AG09319 (cell line): ENCODE results near the gene CYP4B1.

Experiments
- DNase-seq: peaks from one replicate; pipeline ENCODE4 v3.0.0-alpha.2; 2010; ENCODE audit warnings: low read depth; ENCODE audit errors: extremely low read depth
- CTCF ChIP-seq: IDR thresholded peaks from 2 replicates; pipeline ENCODE4 v1.5.1; 2011; ENCODE audit warnings: low read depth, mild to moderate bottlenecking, inconsistent platforms, low read length, moderate library complexity

The CYP4B1 gene

GRCh38 chr1:46797696-46798470, 963 bp upstream of the CYP4B1 start:
- no peak for DNase-seq
- no peak for TF ChIP-seq CTCF

- TF ChIP-seq CTCF, result no peak
- no peak for DNase-seq
These were observed 1.9 kb downstream of the CYP4B1 start for GRCh38 chr1:46800742-46801141.

GRCh38 chr1:46801323-46802055, 2.6 kb downstream of the CYP4B1 start:
- no peak for DNase-seq
- no peak for TF ChIP-seq CTCF

GRCh38 chr1:46802081-46802480, 3.2 kb downstream of the CYP4B1 start:
- TF ChIP-seq CTCF, result no peak
- no peak for DNase-seq

- no peak for DNase-seq
- TF ChIP-seq CTCF, result no peak
These were observed 4.2 kb downstream of the CYP4B1 start for GRCh38 chr1:46802901-46803574.

GRCh38 chr1:46804027-46804889, 5.4 kb downstream of the CYP4B1 start:
- no peak for TF ChIP-seq CTCF
- DNase-seq, result no peak
